HEK293 (cell line): ENCODE measurements around the gene CDH1.

Experiments used
- CTCF ChIA-PET: fragments of 350-600 bp; formaldehyde crosslinking; extraction: SDS; loops from one replicate; lab custom pipeline; 2021; ENCODE audit warnings: antibody characterized with exemption; lab: Yijun Ruan, JAX
- POLR2A ChIA-PET: fragments of 300-600 bp; formaldehyde crosslinking; extraction: SDS; loops from one replicate; lab custom pipeline; 2020; ENCODE audit warnings: antibody characterized with exemption, inconsistent platforms; lab: Yijun Ruan, JAX
- H3K27ac ChIP-seq: fragments of 200-500 bp; sonication (Bioruptor generic); 2 replicates; pipeline ENCODE4 v1.5.1; 2014; ENCODE audit warnings: low read depth, low read length, control low read depth, inconsistent platforms; ENCODE audit errors: extremely low read depth
- H3K36me3 ChIP-seq, 2 experiments: fragments of 200-500 bp in 1 of 2; sonication (Bioruptor generic) in 1 of 2; 1 replicate in 1 of 2; 2 replicates in 1 of 2; pipeline ENCODE4 v1.5.1; 2014 to 2017; ENCODE audit warnings: inconsistent platforms in 2 of 2, low read length in 2 of 2; ENCODE audit not compliant: control insufficient read depth in 2 of 2, insufficient read depth in 1 of 2
- H3K4me1 ChIP-seq: fragments of 200-500 bp; sonication (Bioruptor generic); 2 replicates; pipeline ENCODE4 v1.5.1; 2014; ENCODE audit warnings: mild to moderate bottlenecking, low read length, inconsistent platforms; ENCODE audit not compliant: control insufficient read depth, insufficient read depth
- H3K4me3 ChIP-seq: 2 replicates; pipeline ENCODE4 v1.5.1; 2011; ENCODE audit warnings: low read depth, mild to moderate bottlenecking, control low read depth, low read length, moderate library complexity
- H3K9me3 ChIP-seq: fragments of 200-500 bp; sonication (Bioruptor generic); 2 replicates; pipeline ENCODE4 v1.5.1; 2014; ENCODE audit warnings: low read depth, low read length, inconsistent platforms; ENCODE audit not compliant: control insufficient read depth, insufficient read depth
- KLF1 ChIP-seq: fragments of 450-650 bp; formaldehyde crosslinking; IDR thresholded peaks from 2 replicates; pipeline ENCODE4 v1.5.1; 2016; ENCODE audit warnings: missing biosample characterization, missing genetic modification characterization
- KLF8 ChIP-seq: fragments of 450-650 bp; formaldehyde crosslinking; IDR thresholded peaks from 2 replicates; pipeline ENCODE4 v1.5.1; 2016; ENCODE audit warnings: missing biosample characterization, missing genetic modification characterization
- PRDM1 ChIP-seq: fragments of 450-650 bp; formaldehyde crosslinking; IDR thresholded peaks from 2 replicates; pipeline ENCODE4; 2016; ENCODE audit warnings: missing biosample characterization, missing genetic modification characterization
- TRIM28 ChIP-seq: IDR thresholded peaks from 2 replicates; pipeline ENCODE4 v1.6.1; 2011; ENCODE audit warnings: low read length, control low read depth, borderline replicate concordance
- ZFP41 ChIP-seq: fragments of 450-650 bp; formaldehyde crosslinking; IDR thresholded peaks from 2 replicates; pipeline ENCODE4 v1.5.1; 2016; ENCODE audit warnings: missing biosample characterization, missing genetic modification characterization, borderline replicate concordance
- ZNF132 ChIP-seq: fragments of 450-650 bp; formaldehyde crosslinking; IDR thresholded peaks from 2 replicates; pipeline ENCODE4 v1.5.1; 2017; ENCODE audit warnings: missing biosample characterization, missing genetic modification characterization, borderline replicate concordance
- ZNF138 ChIP-seq: fragments of 450-650 bp; formaldehyde crosslinking; IDR thresholded peaks from 2 replicates; pipeline ENCODE4 v1.5.1; 2016; ENCODE audit warnings: missing biosample characterization, missing genetic modification characterization, borderline replicate concordance
- ZNF140 ChIP-seq: fragments of 450-650 bp; formaldehyde crosslinking; IDR thresholded peaks from 2 replicates; pipeline ENCODE4 v1.5.1; 2016; ENCODE audit warnings: missing biosample characterization, missing genetic modification characterization
- ZNF2 ChIP-seq: fragments of 450-650 bp; formaldehyde crosslinking; IDR thresholded peaks from 2 replicates; pipeline ENCODE4 v1.5.1; 2016; ENCODE audit warnings: missing biosample characterization, missing genetic modification characterization
- ZNF426 ChIP-seq: fragments of 450-650 bp; formaldehyde crosslinking; IDR thresholded peaks from 2 replicates; pipeline ENCODE4 v1.5.1; 2017; ENCODE audit warnings: missing biosample characterization, missing genetic modification characterization, mild to moderate bottlenecking, inconsistent platforms, moderate library complexity
- ZNF549 ChIP-seq: fragments of 450-650 bp; IDR thresholded peaks from 2 replicates; pipeline ENCODE4 v1.5.1; 2018; ENCODE audit warnings: missing biosample characterization, missing genetic modification characterization, mild to moderate bottlenecking, inconsistent platforms, moderate library complexity
- ZNF776 ChIP-seq: fragments of 450-650 bp; formaldehyde crosslinking; IDR thresholded peaks from 2 replicates; pipeline ENCODE4 v1.5.0; 2017; ENCODE audit warnings: missing biosample characterization, missing genetic modification characterization, borderline replicate concordance
- TF ChIP-seq, protein P1 (sequence below): fragments of 450-650 bp; formaldehyde crosslinking; conservative IDR thresholded peaks from 2 replicates; pipeline ENCODE4 v1.5.1; 2016; ENCODE audit warnings: low read depth, missing biosample characterization, missing genetic modification characterization
- TF ChIP-seq, protein P2 (sequence below): fragments of 450-650 bp; formaldehyde crosslinking; IDR thresholded peaks from 2 replicates; pipeline ENCODE4 v1.5.1; 2016; ENCODE audit warnings: missing biosample characterization, missing genetic modification characterization
- TF ChIP-seq, protein P3 (sequence below): fragments of 450-650 bp; formaldehyde crosslinking; IDR thresholded peaks from 2 replicates; pipeline ENCODE4 v1.5.1; 2016; ENCODE audit warnings: missing biosample characterization, missing genetic modification characterization, borderline replicate concordance
- TF ChIP-seq, protein P4 (sequence below): fragments of 450-650 bp; formaldehyde crosslinking; IDR thresholded peaks from 2 replicates; pipeline ENCODE4 v1.5.1; 2016; ENCODE audit warnings: missing biosample characterization, missing genetic modification characterization
- TF ChIP-seq, protein P5 (sequence below): fragments of 450-650 bp; formaldehyde crosslinking; IDR thresholded peaks from 2 replicates; pipeline ENCODE4 v1.5.1; 2016; ENCODE audit warnings: missing biosample characterization, missing genetic modification characterization
- TF ChIP-seq, protein P6 (sequence below): fragments of 450-650 bp; formaldehyde crosslinking; IDR thresholded peaks from 2 replicates; pipeline ENCODE4 v1.5.1; 2016; ENCODE audit warnings: missing biosample characterization, missing genetic modification characterization
- TF ChIP-seq, protein P7 (sequence below): fragments of 450-650 bp; formaldehyde crosslinking; IDR thresholded peaks from 2 replicates; pipeline ENCODE4 v1.5.1; 2016; ENCODE audit warnings: missing biosample characterization, missing genetic modification characterization

Gene CDH1

DNA sequence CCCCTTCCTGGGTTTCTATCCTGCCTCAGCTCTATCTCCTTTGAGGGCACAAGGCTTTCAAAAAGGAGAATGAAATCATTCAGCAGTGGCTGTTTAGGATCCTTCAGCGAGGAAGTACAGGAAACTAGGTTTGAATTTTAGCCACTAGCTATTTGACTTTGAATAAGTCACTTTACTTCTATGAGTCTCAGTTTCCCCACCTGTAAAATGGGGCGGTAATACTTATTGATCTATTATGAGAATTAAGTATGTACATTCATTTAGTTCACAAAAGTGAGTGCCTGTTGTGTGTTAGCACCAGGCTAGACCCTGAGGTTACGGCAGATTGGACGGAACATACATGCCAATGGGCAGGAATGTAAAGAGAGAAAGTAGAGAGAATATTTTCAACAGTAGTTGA is 6.6 kb downstream of the CDH1 start (continued):
- TF ChIP-seq, protein P1, sequence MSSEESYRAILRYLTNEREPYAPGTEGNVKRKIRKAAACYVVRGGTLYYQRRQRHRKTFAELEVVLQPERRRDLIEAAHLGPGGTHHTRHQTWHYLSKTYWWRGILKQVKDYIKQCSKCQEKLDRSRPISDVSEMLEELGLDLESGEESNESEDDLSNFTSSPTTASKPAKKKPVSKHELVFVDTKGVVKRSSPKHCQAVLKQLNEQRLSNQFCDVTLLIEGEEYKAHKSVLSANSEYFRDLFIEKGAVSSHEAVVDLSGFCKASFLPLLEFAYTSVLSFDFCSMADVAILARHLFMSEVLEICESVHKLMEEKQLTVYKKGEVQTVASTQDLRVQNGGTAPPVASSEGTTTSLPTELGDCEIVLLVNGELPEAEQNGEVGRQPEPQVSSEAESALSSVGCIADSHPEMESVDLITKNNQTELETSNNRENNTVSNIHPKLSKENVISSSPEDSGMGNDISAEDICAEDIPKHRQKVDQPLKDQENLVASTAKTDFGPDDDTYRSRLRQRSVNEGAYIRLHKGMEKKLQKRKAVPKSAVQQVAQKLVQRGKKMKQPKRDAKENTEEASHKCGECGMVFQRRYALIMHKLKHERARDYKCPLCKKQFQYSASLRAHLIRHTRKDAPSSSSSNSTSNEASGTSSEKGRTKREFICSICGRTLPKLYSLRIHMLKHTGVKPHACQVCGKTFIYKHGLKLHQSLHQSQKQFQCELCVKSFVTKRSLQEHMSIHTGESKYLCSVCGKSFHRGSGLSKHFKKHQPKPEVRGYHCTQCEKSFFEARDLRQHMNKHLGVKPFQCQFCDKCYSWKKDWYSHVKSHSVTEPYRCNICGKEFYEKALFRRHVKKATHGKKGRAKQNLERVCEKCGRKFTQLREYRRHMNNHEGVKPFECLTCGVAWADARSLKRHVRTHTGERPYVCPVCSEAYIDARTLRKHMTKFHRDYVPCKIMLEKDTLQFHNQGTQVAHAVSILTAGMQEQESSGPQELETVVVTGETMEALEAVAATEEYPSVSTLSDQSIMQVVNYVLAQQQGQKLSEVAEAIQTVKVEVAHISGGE (tag by site-specific recombination): no peak
- TF ChIP-seq PRDM1: no peak
- TF ChIP-seq, protein P2, sequence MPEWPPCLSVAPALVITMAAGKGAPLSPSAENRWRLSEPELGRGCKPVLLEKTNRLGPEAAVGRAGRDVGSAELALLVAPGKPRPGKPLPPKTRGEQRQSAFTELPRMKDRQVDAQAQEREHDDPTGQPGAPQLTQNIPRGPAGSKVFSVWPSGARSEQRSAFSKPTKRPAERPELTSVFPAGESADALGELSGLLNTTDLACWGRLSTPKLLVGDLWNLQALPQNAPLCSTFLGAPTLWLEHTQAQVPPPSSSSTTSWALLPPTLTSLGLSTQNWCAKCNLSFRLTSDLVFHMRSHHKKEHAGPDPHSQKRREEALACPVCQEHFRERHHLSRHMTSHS (tag by site-specific recombination): no peak
- TF ChIP-seq, protein P3, sequence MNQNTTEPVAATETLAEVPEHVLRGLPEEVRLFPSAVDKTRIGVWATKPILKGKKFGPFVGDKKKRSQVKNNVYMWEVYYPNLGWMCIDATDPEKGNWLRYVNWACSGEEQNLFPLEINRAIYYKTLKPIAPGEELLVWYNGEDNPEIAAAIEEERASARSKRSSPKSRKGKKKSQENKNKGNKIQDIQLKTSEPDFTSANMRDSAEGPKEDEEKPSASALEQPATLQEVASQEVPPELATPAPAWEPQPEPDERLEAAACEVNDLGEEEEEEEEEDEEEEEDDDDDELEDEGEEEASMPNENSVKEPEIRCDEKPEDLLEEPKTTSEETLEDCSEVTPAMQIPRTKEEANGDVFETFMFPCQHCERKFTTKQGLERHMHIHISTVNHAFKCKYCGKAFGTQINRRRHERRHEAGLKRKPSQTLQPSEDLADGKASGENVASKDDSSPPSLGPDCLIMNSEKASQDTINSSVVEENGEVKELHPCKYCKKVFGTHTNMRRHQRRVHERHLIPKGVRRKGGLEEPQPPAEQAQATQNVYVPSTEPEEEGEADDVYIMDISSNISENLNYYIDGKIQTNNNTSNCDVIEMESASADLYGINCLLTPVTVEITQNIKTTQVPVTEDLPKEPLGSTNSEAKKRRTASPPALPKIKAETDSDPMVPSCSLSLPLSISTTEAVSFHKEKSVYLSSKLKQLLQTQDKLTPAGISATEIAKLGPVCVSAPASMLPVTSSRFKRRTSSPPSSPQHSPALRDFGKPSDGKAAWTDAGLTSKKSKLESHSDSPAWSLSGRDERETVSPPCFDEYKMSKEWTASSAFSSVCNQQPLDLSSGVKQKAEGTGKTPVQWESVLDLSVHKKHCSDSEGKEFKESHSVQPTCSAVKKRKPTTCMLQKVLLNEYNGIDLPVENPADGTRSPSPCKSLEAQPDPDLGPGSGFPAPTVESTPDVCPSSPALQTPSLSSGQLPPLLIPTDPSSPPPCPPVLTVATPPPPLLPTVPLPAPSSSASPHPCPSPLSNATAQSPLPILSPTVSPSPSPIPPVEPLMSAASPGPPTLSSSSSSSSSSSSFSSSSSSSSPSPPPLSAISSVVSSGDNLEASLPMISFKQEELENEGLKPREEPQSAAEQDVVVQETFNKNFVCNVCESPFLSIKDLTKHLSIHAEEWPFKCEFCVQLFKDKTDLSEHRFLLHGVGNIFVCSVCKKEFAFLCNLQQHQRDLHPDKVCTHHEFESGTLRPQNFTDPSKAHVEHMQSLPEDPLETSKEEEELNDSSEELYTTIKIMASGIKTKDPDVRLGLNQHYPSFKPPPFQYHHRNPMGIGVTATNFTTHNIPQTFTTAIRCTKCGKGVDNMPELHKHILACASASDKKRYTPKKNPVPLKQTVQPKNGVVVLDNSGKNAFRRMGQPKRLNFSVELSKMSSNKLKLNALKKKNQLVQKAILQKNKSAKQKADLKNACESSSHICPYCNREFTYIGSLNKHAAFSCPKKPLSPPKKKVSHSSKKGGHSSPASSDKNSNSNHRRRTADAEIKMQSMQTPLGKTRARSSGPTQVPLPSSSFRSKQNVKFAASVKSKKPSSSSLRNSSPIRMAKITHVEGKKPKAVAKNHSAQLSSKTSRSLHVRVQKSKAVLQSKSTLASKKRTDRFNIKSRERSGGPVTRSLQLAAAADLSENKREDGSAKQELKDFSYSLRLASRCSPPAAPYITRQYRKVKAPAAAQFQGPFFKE: no peak
- no peak for TF ChIP-seq ZNF426 (tag by site-specific recombination)

DNA sequence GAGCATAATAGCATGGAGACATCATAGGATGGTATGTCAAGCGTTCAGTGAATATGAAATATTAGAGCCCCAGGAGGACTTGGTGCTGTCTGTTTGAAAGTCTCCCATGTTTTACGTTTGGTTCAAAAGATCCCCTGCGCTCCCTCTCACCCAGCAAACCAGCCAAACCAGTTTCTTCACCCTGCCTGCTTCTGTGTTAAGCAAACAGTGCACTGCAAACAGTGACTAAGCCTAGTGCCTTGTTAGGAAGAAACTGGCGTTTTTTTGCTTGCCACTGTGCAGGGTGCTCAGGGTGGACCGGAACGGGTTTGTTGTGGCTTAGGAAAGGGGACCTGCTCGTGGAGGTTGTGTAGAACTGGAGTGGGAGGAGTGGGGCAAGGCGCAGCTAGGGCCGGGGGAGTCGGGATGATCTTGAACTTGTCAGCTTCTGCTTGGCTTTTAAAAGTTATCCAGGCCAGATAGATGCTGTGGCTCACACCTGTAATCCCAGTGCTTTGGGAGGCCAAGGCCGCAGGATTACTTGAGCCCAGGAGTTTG is 7.7 kb downstream of the CDH1 start:
- POLR2A ChIA-PET: no interaction called here
- TF ChIP-seq KLF1 (tag by site-specific recombination) (no peak), ZNF132 (tag by site-specific recombination) (no peak), ZNF138 (tag by site-specific recombination) (no peak), ZNF2 (tag by site-specific recombination) (no peak), TRIM28 (no peak), ZNF776 (no peak), ZNF549 (no peak), ZNF140 (tag by site-specific recombination) (no peak), KLF8 (tag by site-specific recombination) (no peak), ZFP41 (tag by site-specific recombination) (no peak)
- TF ChIP-seq, protein P4, sequence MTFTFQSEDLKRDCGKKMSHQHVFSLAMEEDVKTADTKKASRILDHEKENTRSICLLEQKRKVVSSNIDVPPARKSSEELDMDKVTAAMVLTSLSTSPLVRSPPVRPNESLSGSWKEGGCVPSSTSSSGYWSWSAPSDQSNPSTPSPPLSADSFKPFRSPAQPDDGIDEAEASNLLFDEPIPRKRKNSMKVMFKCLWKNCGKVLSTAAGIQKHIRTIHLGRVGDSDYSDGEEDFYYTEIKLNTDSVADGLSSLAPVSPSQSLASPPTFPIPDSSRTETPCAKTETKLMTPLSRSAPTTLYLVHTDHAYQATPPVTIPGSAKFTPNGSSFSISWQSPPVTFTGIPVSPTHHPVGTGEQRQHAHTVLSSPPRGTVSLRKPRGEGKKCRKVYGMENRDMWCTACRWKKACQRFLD (tag by site-specific recombination): no peak
- TF ChIP-seq, protein P5, sequence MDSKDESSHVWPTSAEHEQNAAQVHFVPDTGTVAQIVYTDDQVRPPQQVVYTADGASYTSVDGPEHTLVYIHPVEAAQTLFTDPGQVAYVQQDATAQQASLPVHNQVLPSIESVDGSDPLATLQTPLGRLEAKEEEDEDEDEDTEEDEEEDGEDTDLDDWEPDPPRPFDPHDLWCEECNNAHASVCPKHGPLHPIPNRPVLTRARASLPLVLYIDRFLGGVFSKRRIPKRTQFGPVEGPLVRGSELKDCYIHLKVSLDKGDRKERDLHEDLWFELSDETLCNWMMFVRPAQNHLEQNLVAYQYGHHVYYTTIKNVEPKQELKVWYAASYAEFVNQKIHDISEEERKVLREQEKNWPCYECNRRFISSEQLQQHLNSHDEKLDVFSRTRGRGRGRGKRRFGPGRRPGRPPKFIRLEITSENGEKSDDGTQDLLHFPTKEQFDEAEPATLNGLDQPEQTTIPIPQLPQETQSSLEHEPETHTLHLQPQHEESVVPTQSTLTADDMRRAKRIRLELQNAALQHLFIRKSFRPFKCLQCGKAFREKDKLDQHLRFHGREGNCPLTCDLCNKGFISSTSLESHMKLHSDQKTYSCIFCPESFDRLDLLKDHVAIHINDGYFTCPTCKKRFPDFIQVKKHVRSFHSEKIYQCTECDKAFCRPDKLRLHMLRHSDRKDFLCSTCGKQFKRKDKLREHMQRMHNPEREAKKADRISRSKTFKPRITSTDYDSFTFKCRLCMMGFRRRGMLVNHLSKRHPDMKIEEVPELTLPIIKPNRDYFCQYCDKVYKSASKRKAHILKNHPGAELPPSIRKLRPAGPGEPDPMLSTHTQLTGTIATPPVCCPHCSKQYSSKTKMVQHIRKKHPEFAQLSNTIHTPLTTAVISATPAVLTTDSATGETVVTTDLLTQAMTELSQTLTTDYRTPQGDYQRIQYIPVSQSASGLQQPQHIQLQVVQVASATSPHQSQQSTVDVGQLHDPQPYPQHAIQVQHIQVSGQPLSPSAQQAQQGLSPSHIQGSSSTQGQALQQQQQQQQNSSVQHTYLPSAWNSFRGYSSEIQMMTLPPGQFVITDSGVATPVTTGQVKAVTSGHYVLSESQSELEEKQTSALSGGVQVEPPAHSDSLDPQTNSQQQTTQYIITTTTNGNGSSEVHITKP (tag by site-specific recombination): no peak
- TF ChIP-seq, protein P6, sequence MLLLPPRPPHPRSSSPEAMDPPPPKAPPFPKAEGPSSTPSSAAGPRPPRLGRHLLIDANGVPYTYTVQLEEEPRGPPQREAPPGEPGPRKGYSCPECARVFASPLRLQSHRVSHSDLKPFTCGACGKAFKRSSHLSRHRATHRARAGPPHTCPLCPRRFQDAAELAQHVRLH: no peak
- TF ChIP-seq, protein P7, sequence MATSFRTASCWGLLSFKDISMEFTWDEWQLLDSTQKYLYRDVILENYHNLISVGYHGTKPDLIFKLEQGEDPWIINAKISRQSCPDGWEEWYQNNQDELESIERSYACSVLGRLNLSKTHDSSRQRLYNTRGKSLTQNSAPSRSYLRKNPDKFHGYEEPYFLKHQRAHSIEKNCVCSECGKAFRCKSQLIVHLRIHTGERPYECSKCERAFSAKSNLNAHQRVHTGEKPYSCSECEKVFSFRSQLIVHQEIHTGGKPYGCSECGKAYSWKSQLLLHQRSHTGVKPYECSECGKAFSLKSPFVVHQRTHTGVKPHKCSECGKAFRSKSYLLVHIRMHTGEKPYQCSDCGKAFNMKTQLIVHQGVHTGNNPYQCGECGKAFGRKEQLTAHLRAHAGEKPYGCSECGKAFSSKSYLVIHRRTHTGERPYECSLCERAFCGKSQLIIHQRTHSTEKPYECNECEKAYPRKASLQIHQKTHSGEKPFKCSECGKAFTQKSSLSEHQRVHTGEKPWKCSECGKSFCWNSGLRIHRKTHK (tag by site-specific recombination): no peak

More for the DNA sequence above, 7.7 kb downstream of the CDH1 start:
- H3K4me1 ChIP-seq: no peaks in the 10 kb centered on the region; the same call in 1 of the 2 replicates
- no peaks in the 10 kb centered on the region for H3K36me3 ChIP-seq
- H3K9me3 ChIP-seq: no peaks in the 10 kb centered on the region
- no peak overlapping the region for H3K27ac ChIP-seq
- H3K4me3 ChIP-seq: no peak overlapping the region
- CTCF ChIA-PET: no interaction called here
